Hepatocyte (in vitro differentiated cells): ENCODE data around the gene PLK5.

Experiments used
- EZH2 ChIP-seq: fragments of 200-600 bp; sonication (generic); IDR thresholded peaks from 2 replicates; pipeline ENCODE4 v1.6.1; 2016; ENCODE audit warnings: antibody characterized with exemption, mild to moderate bottlenecking, borderline replicate concordance
- EZH2phosphoT487 ChIP-seq: fragments of 200-600 bp; sonication (generic); IDR thresholded peaks from one replicate; pipeline ENCODE4 v1.6.1; 2018; ENCODE audit warnings: antibody characterized with exemption, mild to moderate bottlenecking, low read depth, moderate library complexity; ENCODE audit not compliant: unreplicated experiment, severe bottlenecking
- TF ChIP-seq, protein P1 (sequence below): fragments of 200-600 bp; sonication (generic); IDR thresholded peaks from 2 replicates; pipeline ENCODE4 v1.5.1; 2016; ENCODE audit warnings: antibody characterized with exemption, mild to moderate bottlenecking; ENCODE audit not compliant: poor library complexity

DNA sequence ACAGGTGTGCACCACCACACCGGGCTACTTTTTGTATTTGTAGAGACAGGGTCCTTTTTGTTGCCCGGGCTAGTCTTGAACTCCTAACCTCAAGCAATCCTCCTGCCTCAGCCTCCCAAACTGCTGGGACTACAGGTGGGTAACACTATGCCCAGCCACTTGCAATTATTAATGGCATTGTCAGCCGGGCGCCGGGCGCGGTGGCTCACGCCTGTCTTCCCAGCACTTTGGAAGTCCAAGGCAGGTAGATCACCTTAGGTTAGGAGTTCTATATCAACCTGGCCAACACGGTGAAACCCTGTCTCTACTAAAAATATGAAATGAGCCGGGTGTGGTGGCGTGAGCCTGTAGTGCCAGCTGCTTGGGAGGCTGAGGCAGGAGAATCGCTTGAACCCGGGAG lies 47.0 kb downstream of the PLK5 start:
- TF ChIP-seq, protein P1, sequence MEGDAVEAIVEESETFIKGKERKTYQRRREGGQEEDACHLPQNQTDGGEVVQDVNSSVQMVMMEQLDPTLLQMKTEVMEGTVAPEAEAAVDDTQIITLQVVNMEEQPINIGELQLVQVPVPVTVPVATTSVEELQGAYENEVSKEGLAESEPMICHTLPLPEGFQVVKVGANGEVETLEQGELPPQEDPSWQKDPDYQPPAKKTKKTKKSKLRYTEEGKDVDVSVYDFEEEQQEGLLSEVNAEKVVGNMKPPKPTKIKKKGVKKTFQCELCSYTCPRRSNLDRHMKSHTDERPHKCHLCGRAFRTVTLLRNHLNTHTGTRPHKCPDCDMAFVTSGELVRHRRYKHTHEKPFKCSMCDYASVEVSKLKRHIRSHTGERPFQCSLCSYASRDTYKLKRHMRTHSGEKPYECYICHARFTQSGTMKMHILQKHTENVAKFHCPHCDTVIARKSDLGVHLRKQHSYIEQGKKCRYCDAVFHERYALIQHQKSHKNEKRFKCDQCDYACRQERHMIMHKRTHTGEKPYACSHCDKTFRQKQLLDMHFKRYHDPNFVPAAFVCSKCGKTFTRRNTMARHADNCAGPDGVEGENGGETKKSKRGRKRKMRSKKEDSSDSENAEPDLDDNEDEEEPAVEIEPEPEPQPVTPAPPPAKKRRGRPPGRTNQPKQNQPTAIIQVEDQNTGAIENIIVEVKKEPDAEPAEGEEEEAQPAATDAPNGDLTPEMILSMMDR: no peak
- TF ChIP-seq EZH2 (no peak), EZH2phosphoT487 (no peak)
